GM12892 (cell line): ENCODE data around the gene FERMT3.

Experiments
- POLR2A ChIP-seq: IDR thresholded peaks from 2 replicates; pipeline ENCODE4 v1.6.1; 2011; ENCODE audit warnings: low read depth, low read length, control low read depth
- POLR2AphosphoS5 ChIP-seq: IDR thresholded peaks from 2 replicates; pipeline ENCODE4 v1.6.1; 2011; ENCODE audit warnings: low read depth, low read length, control low read depth
- TAF1 ChIP-seq: IDR thresholded peaks from 2 replicates; pipeline ENCODE4 v1.6.1; 2011; ENCODE audit warnings: low read depth, mild to moderate bottlenecking, control low read depth, low read length, borderline replicate concordance

DNA sequence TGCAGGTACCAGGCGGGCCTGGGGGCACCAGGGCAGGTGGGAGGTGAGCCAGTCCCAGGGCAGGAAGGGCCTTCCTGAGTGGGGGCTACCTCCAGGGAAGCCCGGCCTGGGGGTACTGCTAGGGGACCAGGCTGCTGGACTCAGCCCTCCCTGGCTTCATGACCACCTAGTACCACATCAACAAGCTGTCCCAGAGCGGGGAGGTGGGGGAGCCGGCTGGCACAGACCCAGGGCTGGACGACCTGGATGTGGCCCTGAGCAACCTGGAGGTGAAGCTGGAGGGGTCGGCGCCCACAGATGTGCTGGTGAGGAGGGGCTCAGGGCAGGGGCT is 12.8 kb downstream of the FERMT3 start:
- TF ChIP-seq POLR2A (no peak), POLR2AphosphoS5 (no peak), TAF1 (no peak)
